CD4-positive, alpha-beta memory T cell (primary cell): ENCODE results near the gene KLK15. TPM values are rescaled to one million over a fixed set of nuclear protein-coding genes. Genes with fewer than 3 reads are reported as not detected.

Experiments
- CTCF ChIA-PET: fragments of 350-600 bp; sonication (Branson Sonifier 250); formaldehyde crosslinking; loops from one replicate; lab custom pipeline; 2021; ENCODE audit warnings: inconsistent platforms; ENCODE audit not compliant: partially characterized antibody; lab: Charles Lee
- POLR2A ChIA-PET: fragments of 350-600 bp; sonication (Branson Sonifier 250); formaldehyde crosslinking; loops from one replicate; lab custom pipeline; 2021; ENCODE audit not compliant: partially characterized antibody; lab: Charles Lee
- DNase-seq, 5 donors: peaks; one replicate each; pipeline versions ENCODE4 v3.0.0 to v3.0.0-alpha.2; 2020 to 2022; ENCODE audit warnings: mixed read lengths in 1 of 5
- H3K27ac ChIP-seq: one replicate; pipeline ENCODE4 v1.7.0; 2013; ENCODE audit warnings: low read depth, low read length
- H3K27me3 ChIP-seq: 2 replicates; pipeline ENCODE4 v1.7.0; 2013; ENCODE audit warnings: mild to moderate bottlenecking, low read length, moderate library complexity; ENCODE audit not compliant: insufficient read depth
- H3K36me3 ChIP-seq: 2 replicates; pipeline ENCODE4 v1.7.0; 2013; ENCODE audit warnings: mild to moderate bottlenecking, low read length, moderate library complexity; ENCODE audit not compliant: insufficient read depth
- H3K4me1 ChIP-seq: 2 replicates; pipeline ENCODE4 v1.7.0; 2013; ENCODE audit warnings: mild to moderate bottlenecking, low read length, moderate library complexity; ENCODE audit not compliant: insufficient read depth
- H3K4me3 ChIP-seq, 2 donors: one replicate each; pipeline ENCODE4 v1.7.0; 2013; ENCODE audit warnings: low read length in 2 of 2, mild to moderate bottlenecking in 1 of 2
- H3K9me3 ChIP-seq, 2 donors: one replicate each; pipeline ENCODE4 v1.7.0; 2013; ENCODE audit warnings: low read length in 2 of 2, control low read depth in 1 of 2; ENCODE audit not compliant: control insufficient read depth in 1 of 2
- H3K27ac Mint-ChIP-seq, 7 donors: one replicate each; pipeline ENCODE4 v1.8.0; 2020 to 2021; ENCODE audit warnings: mixed read lengths in 7 of 7, mild to moderate bottlenecking in 6 of 7, inconsistent platforms in 3 of 7, moderate library complexity in 3 of 7
- H3K27me3 Mint-ChIP-seq, 2 donors: one replicate each; pipeline ENCODE4 v1.8.0; 2020 to 2021; ENCODE audit warnings: mixed read lengths in 2 of 2
- H3K36me3 Mint-ChIP-seq, 2 donors: one replicate each; pipeline ENCODE4 v1.8.0; 2020 to 2021; ENCODE audit warnings: mixed read lengths in 2 of 2, inconsistent platforms in 1 of 2, mild to moderate bottlenecking in 1 of 2
- H3K4me1 Mint-ChIP-seq, 4 donors: one replicate each; pipeline ENCODE4 v1.8.0; 2020 to 2021; ENCODE audit warnings: mixed read lengths in 4 of 4, mild to moderate bottlenecking in 1 of 4
- H3K4me3 Mint-ChIP-seq, 8 donors: one replicate each; pipeline ENCODE4 v1.8.0; 2020 to 2021; ENCODE audit warnings: mixed read lengths in 8 of 8, mild to moderate bottlenecking in 7 of 8, moderate library complexity in 6 of 8, inconsistent platforms in 3 of 8
- H3K9me3 Mint-ChIP-seq, 8 donors: one replicate each; pipeline ENCODE4 v1.8.0; 2020 to 2021; ENCODE audit warnings: mixed read lengths in 8 of 8, mild to moderate bottlenecking in 5 of 8, inconsistent platforms in 3 of 8, moderate library complexity in 1 of 8
- intact Hi-C: fragments of 100-400 bp; cut with micrococcal nuclease; formaldehyde crosslinking; loops from one replicate; pipeline ENCODE4 v1.15.1; 2023
- polyA plus RNA-seq, 2 donors: library from polyadenylated mRNA; unstranded; fragments of 300-500 nt; fragmentation: Illumina TruSeq; gene quantifications; one replicate each; pipeline ENCODE4 v1.2.3, GENCODE V29; 2021
- total RNA-seq, 2 experiments: library from RNA; stranded (reverse); gene quantifications; one replicate each; pipeline ENCODE4 v1.2.3, GENCODE V29; 2021

KLK15 gene
- total and polyA plus RNA-seq, 4 experiments from 2014 or later: not detected

GRCh38 chr19:50780753-50781435 is 52.5 kb downstream of the KLK15 start:
- Mint-ChIP-seq H3K27ac (no peak overlapping the region), H3K4me3 (no peak overlapping the region), H3K36me3 (no peaks in the 10 kb centered on the region), H3K9me3 (peaks cover 0 to 9% (median 2%) of the 10 kb centered on the region in 8 donors), H3K4me1 (peaks cover 3 to 10% (median 6%) of the 10 kb centered on the region in 4 donors), H3K27me3 (peaks cover 43 to 44% of the 10 kb centered on the region in 2 donors)
- Histone ChIP-seq H3K9me3 (no peaks in the 10 kb centered on the region), H3K4me1 (peaks cover 7% of the 10 kb centered on the region), H3K27me3 (peaks cover 24% of the 10 kb centered on the region), H3K36me3 (no peaks in the 10 kb centered on the region), H3K27ac (no peak overlapping the region), H3K4me3 (no peak overlapping the region)
- intact Hi-C loops: no loop called here
- DNase-seq: no peak
- CTCF ChIA-PET: interaction anchor here (1.1 to 4.4 kb wide), 3 partner anchors 225 to 423 kb away, joined by 4 to 24 read pairs (median 5); no protein-coding TSS in a partner anchor
- POLR2A ChIA-PET: no interaction called here

- ChIA-PET POLR2A (no interaction called here), CTCF (interaction anchor here (1.3 kb wide), 1 partner anchor 423 kb away, joined by 4 read pairs; no protein-coding TSS in a partner anchor)
- peaks cover 0 to 1% of the 10 kb centered on the region in 2 donors for H3K36me3 Mint-ChIP-seq
- peaks cover 0 to 11% (median 4%) of the 10 kb centered on the region in 8 donors for H3K9me3 Mint-ChIP-seq
- no peaks in the 10 kb centered on the region for H3K9me3 ChIP-seq
- H3K4me1 ChIP-seq: peaks cover 7% of the 10 kb centered on the region
- H3K27ac ChIP-seq: no peak overlapping the region
- peaks cover 24% of the 10 kb centered on the region for H3K27me3 ChIP-seq
- intact Hi-C loops: no loop called here
- H3K4me1 Mint-ChIP-seq: peaks cover 3 to 10% (median 6%) of the 10 kb centered on the region in 4 donors
- no peaks in the 10 kb centered on the region for H3K36me3 ChIP-seq
- no peak overlapping the region for H3K4me3 ChIP-seq
- no peak for DNase-seq
- H3K4me3 Mint-ChIP-seq: no peak overlapping the region
- no peak overlapping the region for H3K27ac Mint-ChIP-seq
- H3K27me3 Mint-ChIP-seq: peaks cover 45 to 50% of the 10 kb centered on the region in 2 donors
These were observed 53.6 kb downstream of the KLK15 start for GRCh38 chr19:50779504-50780457.

GRCh38 chr19:50778906-50779430 is 54.4 kb downstream of the KLK15 start:
- Mint-ChIP-seq H3K4me3 (no peak overlapping the region), H3K36me3 (peaks cover 0 to 1% of the 10 kb centered on the region in 2 donors), H3K27me3 (peaks cover 45 to 54% of the 10 kb centered on the region in 2 donors), H3K9me3 (peaks cover 0 to 13% (median 4%) of the 10 kb centered on the region in 8 donors), H3K27ac (no peak overlapping the region), H3K4me1 (peaks cover 3 to 10% (median 6%) of the 10 kb centered on the region in 4 donors)
- no peak overlapping the region for H3K4me3 ChIP-seq
- H3K4me1 ChIP-seq: peaks cover 7% of the 10 kb centered on the region
- no peak for DNase-seq
- ChIA-PET CTCF (interaction anchor here (1.3 kb wide), 1 partner anchor 422 kb away, joined by 4 read pairs; no protein-coding TSS in a partner anchor), POLR2A (no interaction called here)
- intact Hi-C loops: no loop called here
- H3K27me3 ChIP-seq: peaks cover 24% of the 10 kb centered on the region
- no peak overlapping the region for H3K27ac ChIP-seq
- no peaks in the 10 kb centered on the region for H3K36me3 ChIP-seq
- no peaks in the 10 kb centered on the region for H3K9me3 ChIP-seq

- H3K27me3 ChIP-seq: peaks cover 24% of the 10 kb centered on the region
These were observed 55.5 kb downstream of the KLK15 start for GRCh38 chr19:50777830-50778303.

GRCh38 chr19:50777261-50777660 is 56.1 kb downstream of the KLK15 start:
- peaks cover 0 to 1% of the 10 kb centered on the region in 2 donors for H3K36me3 Mint-ChIP-seq
- H3K4me3 Mint-ChIP-seq: no peak overlapping the region
- no peak overlapping the region for H3K27ac Mint-ChIP-seq
- Histone ChIP-seq H3K27ac (no peak overlapping the region), H3K4me1 (no peaks in the 10 kb centered on the region), H3K9me3 (no peaks in the 10 kb centered on the region), H3K36me3 (no peaks in the 10 kb centered on the region), H3K27me3 (peaks cover 24% of the 10 kb centered on the region), H3K4me3 (no peak overlapping the region)
- H3K9me3 Mint-ChIP-seq: peaks cover 0 to 13% (median 4%) of the 10 kb centered on the region in 8 donors
- intact Hi-C loops: no loop called here
- POLR2A ChIA-PET: no interaction called here
- no peak for DNase-seq
- CTCF ChIA-PET: interaction anchor here (1.3 to 1.5 kb wide), 2 partner anchors 239 to 420 kb away, joined by 3 to 4 read pairs; no protein-coding TSS in a partner anchor
- peaks cover 0 to 8% (median 3%) of the 10 kb centered on the region in 4 donors for H3K4me1 Mint-ChIP-seq
- H3K27me3 Mint-ChIP-seq: peaks cover 39 to 49% of the 10 kb centered on the region in 2 donors

More at GRCh38 chr19:50777830-50778303, 55.5 kb downstream of the KLK15 start:
- intact Hi-C loops: no loop called here
- DNase-seq: no peak
- peak overlapping the region in 1 of 8 donors; percentile 11 for H3K4me3 Mint-ChIP-seq
- Histone ChIP-seq H3K27ac (no peak overlapping the region), H3K36me3 (no peaks in the 10 kb centered on the region), H3K4me3 (no peak overlapping the region), H3K9me3 (no peaks in the 10 kb centered on the region), H3K4me1 (no peaks in the 10 kb centered on the region)
- peaks cover 0 to 13% (median 4%) of the 10 kb centered on the region in 8 donors for H3K9me3 Mint-ChIP-seq
- peaks cover 41 to 53% of the 10 kb centered on the region in 2 donors for H3K27me3 Mint-ChIP-seq
- H3K27ac Mint-ChIP-seq: no peak overlapping the region
- ChIA-PET CTCF (interaction anchor here (1.3 to 1.5 kb wide), 2 partner anchors 240 to 420 kb away, joined by 3 to 4 read pairs; no protein-coding TSS in a partner anchor), POLR2A (no interaction called here)
- peaks cover 0 to 1% of the 10 kb centered on the region in 2 donors for H3K36me3 Mint-ChIP-seq
- H3K4me1 Mint-ChIP-seq: peaks cover 0 to 8% (median 3%) of the 10 kb centered on the region in 4 donors

GRCh38 chr19:50776131-50776530 is 57.2 kb downstream of the KLK15 start:
- POLR2A ChIA-PET: no interaction called here
- Histone ChIP-seq H3K4me1 (no peaks in the 10 kb centered on the region), H3K36me3 (no peaks in the 10 kb centered on the region), H3K27me3 (peaks cover 24% of the 10 kb centered on the region), H3K4me3 (no peak overlapping the region), H3K9me3 (no peaks in the 10 kb centered on the region), H3K27ac (no peak overlapping the region)
- H3K27ac Mint-ChIP-seq: no peak overlapping the region
- intact Hi-C loops: no loop called here
- H3K4me3 Mint-ChIP-seq: no peak overlapping the region
- H3K27me3 Mint-ChIP-seq: peaks cover 36 to 49% of the 10 kb centered on the region in 2 donors
- no peak for DNase-seq
- CTCF ChIA-PET: no interaction called here
- H3K36me3 Mint-ChIP-seq: peaks cover 0 to 1% of the 10 kb centered on the region in 2 donors
- peaks cover 0 to 8% (median 3%) of the 10 kb centered on the region in 4 donors for H3K4me1 Mint-ChIP-seq
- peaks cover 0 to 13% (median 4%) of the 10 kb centered on the region in 8 donors for H3K9me3 Mint-ChIP-seq
